Sigmoid colon (tissue), 4 donors: ENCODE measurements around the gene SH3RF2.

ENCODE experiments used
- EP300 ChIP-seq, 4 donors: sonication (generic); formaldehyde crosslinking; IDR thresholded peaks; one replicate each; pipeline ENCODE4 v1.6.1; 2017; ENCODE audit warnings: antibody characterized with exemption in 4 of 4
- POLR2A ChIP-seq, 2 donors: fragments of 450-650 bp; IDR thresholded peaks; one replicate each; pipeline ENCODE4 v1.6.1; 2016; ENCODE audit warnings: antibody characterized with exemption in 2 of 2, mild to moderate bottlenecking in 2 of 2, moderate library complexity in 2 of 2
- POLR2AphosphoS5 ChIP-seq, 4 donors: sonication (generic); formaldehyde crosslinking; IDR thresholded peaks; one replicate each; pipeline ENCODE4 v1.6.1; 2017; ENCODE audit warnings: antibody characterized with exemption in 4 of 4
- TF ChIP-seq, protein P1 (sequence below), 4 experiments: fragments of 450-650 bp in 3 of 4; fragments of 200-600 bp in 1 of 4; IDR thresholded peaks; one replicate each; pipeline ENCODE4 v1.5.1; 2016 to 2019; ENCODE audit warnings: antibody characterized with exemption in 4 of 4, mild to moderate bottlenecking in 3 of 4, moderate library complexity in 2 of 4

DNA sequence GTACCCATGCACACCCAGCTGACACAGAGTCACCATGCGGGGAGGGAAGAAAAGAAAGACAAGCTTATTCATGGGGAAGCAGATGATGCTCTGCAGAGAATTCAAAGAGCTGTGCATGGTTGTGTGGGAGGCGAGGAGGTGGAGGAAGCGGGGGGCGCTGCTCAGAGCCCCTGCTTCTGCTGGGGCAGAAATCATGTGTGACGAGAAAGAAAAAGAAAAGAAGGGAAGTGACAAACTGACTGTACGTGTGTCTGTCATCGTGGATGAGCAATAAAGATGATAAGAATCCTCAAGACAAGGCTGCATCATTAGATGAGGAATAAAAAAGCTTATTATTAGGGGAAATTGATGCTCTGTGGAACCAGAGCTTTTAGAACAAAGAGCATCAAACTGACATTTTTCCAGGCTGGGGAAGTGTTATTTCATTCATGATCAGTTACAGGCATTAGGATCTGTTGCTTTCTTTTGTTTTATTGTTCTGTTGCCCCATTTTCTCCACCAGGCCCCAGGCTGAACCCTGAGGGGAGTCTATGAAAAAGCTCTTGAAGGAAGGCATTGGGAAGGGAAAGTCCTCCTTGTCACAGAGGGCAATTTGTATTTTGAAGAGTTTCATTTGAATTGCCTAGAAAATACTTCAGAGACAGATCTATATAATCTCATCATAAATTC lies 20.3 kb upstream of the SH3RF2 start:
- TF ChIP-seq POLR2A (IDR thresholded peaks at IDR 0.05): no peak
- TF ChIP-seq, protein P1, sequence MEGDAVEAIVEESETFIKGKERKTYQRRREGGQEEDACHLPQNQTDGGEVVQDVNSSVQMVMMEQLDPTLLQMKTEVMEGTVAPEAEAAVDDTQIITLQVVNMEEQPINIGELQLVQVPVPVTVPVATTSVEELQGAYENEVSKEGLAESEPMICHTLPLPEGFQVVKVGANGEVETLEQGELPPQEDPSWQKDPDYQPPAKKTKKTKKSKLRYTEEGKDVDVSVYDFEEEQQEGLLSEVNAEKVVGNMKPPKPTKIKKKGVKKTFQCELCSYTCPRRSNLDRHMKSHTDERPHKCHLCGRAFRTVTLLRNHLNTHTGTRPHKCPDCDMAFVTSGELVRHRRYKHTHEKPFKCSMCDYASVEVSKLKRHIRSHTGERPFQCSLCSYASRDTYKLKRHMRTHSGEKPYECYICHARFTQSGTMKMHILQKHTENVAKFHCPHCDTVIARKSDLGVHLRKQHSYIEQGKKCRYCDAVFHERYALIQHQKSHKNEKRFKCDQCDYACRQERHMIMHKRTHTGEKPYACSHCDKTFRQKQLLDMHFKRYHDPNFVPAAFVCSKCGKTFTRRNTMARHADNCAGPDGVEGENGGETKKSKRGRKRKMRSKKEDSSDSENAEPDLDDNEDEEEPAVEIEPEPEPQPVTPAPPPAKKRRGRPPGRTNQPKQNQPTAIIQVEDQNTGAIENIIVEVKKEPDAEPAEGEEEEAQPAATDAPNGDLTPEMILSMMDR (IDR thresholded peaks at IDR 0.05): no peak
- no peak for TF ChIP-seq POLR2AphosphoS5 (IDR thresholded peaks at IDR 0.05)
- TF ChIP-seq EP300 (IDR thresholded peaks at IDR 0.05): no peak
